ENCODE measurements around the gene APOBEC4. TPM values are rescaled to one million over a fixed set of nuclear protein-coding genes. Genes with fewer than 3 reads are reported as not detected.
A peak's percentile ranks its signal among the peaks of the same experiment; 100 is the strongest.

Gene APOBEC4
- total and polyA plus RNA-seq, 2 of the 4 experiments (the other 2 are of a cell fraction), result not detected

- peak overlapping the region; percentile 96; the same call in 2 of the 3 replicates for H2BK15ac ChIP-seq (ENCODE audit: low read depth, low read length)
- intact Hi-C loops (cut with micrococcal nuclease) (loop anchor here (5.0 kb wide), 1 partner anchor 135 kb away; the partner anchor contains the start of gene SMG7), in situ Hi-C loops (cut with MboI; ENCODE audit: low sequenced_read_pairs) (no loop called here), dilution Hi-C loops (cut with HindIII; ENCODE audit: low sequenced_read_pairs, unreplicated experiment) (no loop called here)
- no peak for DNase-seq
- peak overlapping the region; percentile 95 for H2AK5ac ChIP-seq (ENCODE audit: low read depth, low read length)
- H3K56ac ChIP-seq (ENCODE audit: extremely low read depth, insufficient read depth, low read length), result peak overlapping the region; percentile 47; the same call in 1 of the 2 replicates
- peak overlapping the region; percentile 89 for H3K18ac ChIP-seq (ENCODE audit: low read depth, low read length)
- peak overlapping the region; percentile 76 for H2AK9ac ChIP-seq (replicated peaks; ENCODE audit: low read depth, low read length, poor library complexity)
- no peaks in the 10 kb centered on the region for H3K27me3 ChIP-seq (ENCODE audit: control insufficient read depth, insufficient read depth, low read length)
- H3K79me1 ChIP-seq (ENCODE audit: low read depth in 1 of 2, low read length in 2 of 2), result peaks cover 0 to 4% of the 10 kb centered on the region in 2 experiments; a peak in 2 of 4 replicates
- peak overlapping the region; percentile 52; the same call in 1 of the 2 replicates for H3K23ac ChIP-seq (ENCODE audit: low read depth, low read length)
- peak overlapping the region; percentile 82 for H3K4ac ChIP-seq (ENCODE audit: low read depth, low read length)
- peak overlapping the region; percentile 79 for H4K5ac ChIP-seq (ENCODE audit: low read depth, low read length)
- H4K91ac ChIP-seq (ENCODE audit: insufficient read depth, low read depth, low read length), result peak overlapping the region; percentile 87
- no peaks in the 10 kb centered on the region for H4K20me1 ChIP-seq (ENCODE audit: insufficient read depth, low read length)
- no peak for ATAC-seq (ENCODE audit: low read depth)
- no TSS peak for BruUV-seq (replicated peaks)
- ChIA-PET CTCF (interaction anchor here (1.0 kb wide), 1 partner anchor 308 kb away, joined by 3 read pairs; no protein-coding TSS in a partner anchor), POLR2A (ENCODE audit: unreplicated experiment) (no interaction called here)
- H3K9ac ChIP-seq (ENCODE audit: low read depth, low read length), result no peak overlapping the region
- H3K14ac ChIP-seq (replicated peaks; ENCODE audit: low read depth, low read length), result peak overlapping the region; percentile 88
- peak overlapping the region; percentile 82 to 92 for H4K8ac ChIP-seq (ENCODE audit: low read depth in 2 of 2, low read length in 2 of 2)
- H2BK120ac ChIP-seq (ENCODE audit: low read depth, low read length), result peak overlapping the region; percentile 98
- peak overlapping the region; percentile 80 for H2AFZ ChIP-seq (replicated peaks; ENCODE audit: low read length, poor library complexity)
- peak overlapping the region; percentile 81 for H3K27ac ChIP-seq (ENCODE audit: insufficient read depth, low read length)
- H3K4me1 ChIP-seq (ENCODE audit: control insufficient read depth, insufficient read depth, low read length), result peaks cover 23% of the 10 kb centered on the region
- H3K36me3 ChIP-seq (ENCODE audit: control insufficient read depth, insufficient read depth, low read length), result no peaks in the 10 kb centered on the region
- H3K9me3 ChIP-seq (ENCODE audit: control insufficient read depth, insufficient read depth, low read length), result no peaks in the 10 kb centered on the region
- 90% methylated on average over 2 of the region's 2 CpGs; no CpG with 5 or more reads in 1 of the 2 experiments for WGBS, 2 experiments (ENCODE audit: extremely low coverage in 2 of 2, insufficient read length in 1 of 2)
- peak overlapping the region; percentile 97 for H2BK20ac ChIP-seq (ENCODE audit: low read depth, low read length)
- H3K4me3 ChIP-seq (ENCODE audit: insufficient read depth, low read depth, low read length), result no peak overlapping the region
- H2BK5ac ChIP-seq (ENCODE audit: low read depth, low read length, poor library complexity, severe bottlenecking), result peak overlapping the region; percentile 48
- no peak overlapping the region for H3K4me2 ChIP-seq (ENCODE audit: low read depth, low read length)
- H3K9me1 ChIP-seq (ENCODE audit: insufficient read depth, low read length), result peaks cover 19% of the 10 kb centered on the region
- TF ChIP-seq POLR2A (IDR thresholded peaks at IDR 0.05; ENCODE audit: low read depth, low read length), result no peak
- no peak for TF ChIP-seq MAFK (IDR thresholded peaks at IDR 0.05; ENCODE audit: low read depth, low read length)
- no peak for TF ChIP-seq CHD1 (IDR thresholded peaks at IDR 0.05; ENCODE audit: low read depth, low read length)
- no peak for TF ChIP-seq RAD21 (IDR thresholded peaks at IDR 0.05; ENCODE audit: low read length)
- TF ChIP-seq CTCF (conservative IDR thresholded peaks at IDR 0.05; ENCODE audit: low read depth, low read length), result no peak
- TF ChIP-seq ELK1 (IDR thresholded peaks at IDR 0.05; ENCODE audit: borderline replicate concordance, low read depth, low read length), result no peak
- no peak for TF ChIP-seq MAZ (IDR thresholded peaks at IDR 0.05; ENCODE audit: borderline replicate concordance, low read depth, low read length)
- TF ChIP-seq NFE2L2 (IDR thresholded peaks at IDR 0.05; ENCODE audit: low read depth, low read length), result no peak
- TF ChIP-seq SMC3 (IDR thresholded peaks at IDR 0.05; ENCODE audit: low read depth, low read length), result no peak
- no peak for TF ChIP-seq FOS (IDR thresholded peaks at IDR 0.05; ENCODE audit: low read depth, low read length)
- no peak for TF ChIP-seq USF2 (IDR thresholded peaks at IDR 0.05; ENCODE audit: low read depth, low read length)
- no peak for TF ChIP-seq RCOR1 (IDR thresholded peaks at IDR 0.05; ENCODE audit: insufficient replicate concordance, low read length)
- no peak for TF ChIP-seq CEBPB (IDR thresholded peaks at IDR 0.05; ENCODE audit: low read depth, low read length)
- TF ChIP-seq BHLHE40 (IDR thresholded peaks at IDR 0.05; ENCODE audit: low read depth, low read length), result no peak
- no peak for TF ChIP-seq MXI1 (IDR thresholded peaks at IDR 0.05; ENCODE audit: borderline replicate concordance, low read depth, low read length)
Observed at GRCh38 chr1:183607322-183607980, 45.7 kb downstream of the APOBEC4 start.
